Activated CD8-positive, alpha-beta T cell treated with anti-CD3 and anti-CD28 coated beads for 36 hours (primary cell): ENCODE measurements around the gene CATSPER4. TPM values are rescaled to one million over a fixed set of nuclear protein-coding genes. Genes with fewer than 3 reads are reported as not detected.
A peak's percentile ranks its signal among the peaks of the same experiment; 100 is the strongest.

Source experiments
- ATAC-seq: fragments of 200-7000 bp; cut with Tn5 transposase; one replicate; pipeline ENCODE4 v1.10.0; 2021; ENCODE audit warnings: mild to moderate bottlenecking, moderate library complexity
- CTCF ChIA-PET: fragments of 350-600 bp; sonication (Branson Sonifier 250); formaldehyde crosslinking; loops from one replicate; lab custom pipeline; 2021; ENCODE audit warnings: antibody characterized with exemption; lab: Charles Lee
- POLR2A ChIA-PET: fragments of 350-600 bp; sonication (Branson Sonifier 250); formaldehyde crosslinking; loops from one replicate; lab custom pipeline; 2021; ENCODE audit warnings: antibody characterized with exemption; lab: Charles Lee
- DNase-seq: peaks from one replicate; pipeline ENCODE4 v3.0.0-alpha.2; 2020
- H3K27ac Mint-ChIP-seq: one replicate; pipeline ENCODE4 v1.8.0; 2021; ENCODE audit warnings: mild to moderate bottlenecking, mixed read lengths
- H3K27me3 Mint-ChIP-seq: one replicate; pipeline ENCODE4 v1.8.0; 2021; ENCODE audit warnings: mixed read lengths
- H3K36me3 Mint-ChIP-seq: one replicate; pipeline ENCODE4 v1.8.0; 2021; ENCODE audit warnings: low read depth, mixed read lengths
- H3K4me1 Mint-ChIP-seq: one replicate; pipeline ENCODE4 v1.8.0; 2021; ENCODE audit warnings: low read depth, mixed read lengths
- H3K4me3 Mint-ChIP-seq: one replicate; pipeline ENCODE4 v1.8.0; 2021; ENCODE audit warnings: mild to moderate bottlenecking, moderate library complexity, mixed read lengths
- H3K9me3 Mint-ChIP-seq: one replicate; pipeline ENCODE4 v1.8.0; 2021; ENCODE audit warnings: mixed read lengths
- CTCF ChIP-seq: fragments of 200-600 bp; IDR thresholded peaks from one replicate; pipeline ENCODE4 v1.8.0; 2022; ENCODE audit warnings: antibody characterized with exemption, mild to moderate bottlenecking
- intact Hi-C: fragments of 100-400 bp; cut with micrococcal nuclease; formaldehyde crosslinking; loops from one replicate; pipeline ENCODE4 v1.10.0; 2022
- total RNA-seq, 2 experiments: library from RNA; stranded (reverse); gene quantifications; one replicate each; pipeline ENCODE4 v1.2.3, GENCODE V29; 2021

The CATSPER4 gene
- total RNA-seq, 2 experiments from 2014 or later: not detected

GRCh38 chr1:26164036-26164860, 26.2 kb upstream of the CATSPER4 start:
- H3K4me3 Mint-ChIP-seq: peak overlapping the region; percentile 4
- ATAC-seq (peak; percentile 70), DNase-seq (peak; percentile 49)
- no peaks in the 10 kb centered on the region for H3K9me3 Mint-ChIP-seq
- intact Hi-C loops: loop anchor here (5.0 kb wide), 1 partner anchor 68 kb away; the partner anchor contains the start of gene CEP85
- H3K36me3 Mint-ChIP-seq: no peaks in the 10 kb centered on the region
- H3K27ac Mint-ChIP-seq: no peak overlapping the region
- ChIA-PET POLR2A (interaction anchor here (0.6 kb wide), 1 partner anchor 68 kb away, joined by 3 read pairs; no protein-coding TSS in a partner anchor), CTCF (interaction anchor here (0.7 to 1.6 kb wide), 12 partner anchors 13 to 158 kb away, joined by 3 to 7 read pairs (median 4); partner anchors contain the start of gene CEP85)
- peak; percentile 88 for TF ChIP-seq CTCF
- H3K27me3 Mint-ChIP-seq: peaks cover 21% of the 10 kb centered on the region
- peaks cover 7% of the 10 kb centered on the region for H3K4me1 Mint-ChIP-seq

GRCh38 chr1:26164861-26165842, 25.2 kb upstream of the CATSPER4 start:
- H3K27ac Mint-ChIP-seq: no peak overlapping the region
- no peak for TF ChIP-seq CTCF
- intact Hi-C loops: loop anchor here (5.0 kb wide), 1 partner anchor 67 kb away; the partner anchor contains the start of gene CEP85
- peaks cover under 1% of the 10 kb centered on the region for H3K36me3 Mint-ChIP-seq
- peaks cover 16% of the 10 kb centered on the region for H3K27me3 Mint-ChIP-seq
- no peaks in the 10 kb centered on the region for H3K9me3 Mint-ChIP-seq
- CTCF ChIA-PET: interaction anchor here (0.7 to 1.6 kb wide), 7 partner anchors 20 to 194 kb away, joined by 3 to 7 read pairs (median 4); partner anchors contain the start of gene CEP85
- no peak for DNase-seq
- POLR2A ChIA-PET: interaction anchor here (0.6 to 1.3 kb wide), 3 partner anchors 8 to 311 kb away, joined by 3 read pairs; no protein-coding TSS in a partner anchor
- no peak for ATAC-seq
- H3K4me1 Mint-ChIP-seq: peaks cover 7% of the 10 kb centered on the region
- H3K4me3 Mint-ChIP-seq: peak overlapping the region; percentile 4

GRCh38 chr1:26166719-26167281, 23.6 kb upstream of the CATSPER4 start:
- ChIA-PET CTCF (interaction anchor here (1.2 to 1.5 kb wide), 2 partner anchors 22 to 67 kb away, joined by 4 to 6 read pairs; partner anchors contain the start of gene CEP85), POLR2A (no interaction called here)
- intact Hi-C loops: no loop called here
- H3K4me3 Mint-ChIP-seq: no peak overlapping the region
- DNase-seq: no peak
- peaks cover 13% of the 10 kb centered on the region for H3K27me3 Mint-ChIP-seq
- no peak for TF ChIP-seq CTCF
- no peak overlapping the region for H3K27ac Mint-ChIP-seq
- peaks cover 9% of the 10 kb centered on the region for H3K36me3 Mint-ChIP-seq
- H3K4me1 Mint-ChIP-seq: peaks cover 18% of the 10 kb centered on the region
- no peaks in the 10 kb centered on the region for H3K9me3 Mint-ChIP-seq
- ATAC-seq: no peak

GRCh38 chr1:26168410-26169197, 21.8 kb upstream of the CATSPER4 start, which contains the start of gene C1orf232:
Gene C1orf232 (minus strand): TSS chr1:26168963. CDS start chr1:26168499, 464 bp downstream.
- POLR2A ChIA-PET: no interaction called here

More at GRCh38 chr1:26168410-26169197, 21.8 kb upstream of the CATSPER4 start, which contains the start of gene C1orf232:
- H3K4me1 Mint-ChIP-seq: peaks cover 14% of the 10 kb centered on the region
- H3K36me3 Mint-ChIP-seq: peaks cover 9% of the 10 kb centered on the region
- peaks cover 5% of the 10 kb centered on the region for H3K27me3 Mint-ChIP-seq
- peak within 1 kb of the TSS; percentile 90 for H3K27ac Mint-ChIP-seq
- H3K4me3 Mint-ChIP-seq: peak within 1 kb of the TSS; percentile 91
- no peaks in the 10 kb centered on the region for H3K9me3 Mint-ChIP-seq
- DNase-seq (no peak), ATAC-seq (no peak)
- CTCF ChIA-PET: interaction anchor here (1.2 to 6.2 kb wide), 8 partner anchors 24 to 1058 kb away, joined by 4 to 77 read pairs (median 10); partner anchors contain the start of gene CEP85
- no peak for TF ChIP-seq CTCF
- intact Hi-C loops: no loop called here
